Parathyroid adenoma (tissue), 2 donors: ENCODE results near the gene ARHGAP22.

Experiments
- H2AFZ ChIP-seq: fragments of 300-600 bp; sonication (generic); one replicate; pipeline ENCODE4 v1.7.0; 2017; ENCODE audit warnings: antibody characterized with exemption, mild to moderate bottlenecking
- H3K27ac ChIP-seq: fragments of 300-600 bp; sonication (generic); one replicate; pipeline ENCODE4 v1.7.0; 2017
- H3K27me3 ChIP-seq: fragments of 300-600 bp; sonication (generic); one replicate; pipeline ENCODE4 v1.7.0; 2017; ENCODE audit warnings: low read length; ENCODE audit not compliant: control insufficient read depth, insufficient read depth
- H3K36me3 ChIP-seq: fragments of 300-600 bp; sonication (generic); one replicate; pipeline ENCODE4 v1.7.0; 2017; ENCODE audit warnings: low read length; ENCODE audit not compliant: control insufficient read depth, insufficient read depth
- H3K4me1 ChIP-seq: fragments of 300-600 bp; sonication (generic); one replicate; pipeline ENCODE4 v1.7.0; 2017; ENCODE audit warnings: control low read depth
- H3K4me2 ChIP-seq: fragments of 300-600 bp; sonication (generic); one replicate; pipeline ENCODE4 v1.7.0; 2017; ENCODE audit warnings: low read length
- H3K4me3 ChIP-seq: fragments of 300-600 bp; sonication (generic); one replicate; pipeline ENCODE4 v1.7.0; 2017; ENCODE audit warnings: low read depth, low read length
- H3K79me2 ChIP-seq: fragments of 300-600 bp; sonication (generic); one replicate; pipeline ENCODE4 v1.7.0; 2017; ENCODE audit warnings: control low read depth
- H3K9ac ChIP-seq: fragments of 300-600 bp; sonication (generic); one replicate; pipeline ENCODE4 v1.7.0; 2017; ENCODE audit warnings: mild to moderate bottlenecking
- H3K9me3 ChIP-seq: fragments of 300-600 bp; sonication (generic); one replicate; pipeline ENCODE4 v1.7.0; 2017; ENCODE audit warnings: low read length; ENCODE audit not compliant: control insufficient read depth
- TF ChIP-seq, protein P1 (sequence below): fragments of 300-600 bp; sonication (generic); IDR thresholded peaks from one replicate; pipeline ENCODE4 v1.7.0; 2017; ENCODE audit warnings: antibody characterized with exemption, mild to moderate bottlenecking
- donor health status: primary hyperparathyroidism.

ARHGAP22 gene, protein sequence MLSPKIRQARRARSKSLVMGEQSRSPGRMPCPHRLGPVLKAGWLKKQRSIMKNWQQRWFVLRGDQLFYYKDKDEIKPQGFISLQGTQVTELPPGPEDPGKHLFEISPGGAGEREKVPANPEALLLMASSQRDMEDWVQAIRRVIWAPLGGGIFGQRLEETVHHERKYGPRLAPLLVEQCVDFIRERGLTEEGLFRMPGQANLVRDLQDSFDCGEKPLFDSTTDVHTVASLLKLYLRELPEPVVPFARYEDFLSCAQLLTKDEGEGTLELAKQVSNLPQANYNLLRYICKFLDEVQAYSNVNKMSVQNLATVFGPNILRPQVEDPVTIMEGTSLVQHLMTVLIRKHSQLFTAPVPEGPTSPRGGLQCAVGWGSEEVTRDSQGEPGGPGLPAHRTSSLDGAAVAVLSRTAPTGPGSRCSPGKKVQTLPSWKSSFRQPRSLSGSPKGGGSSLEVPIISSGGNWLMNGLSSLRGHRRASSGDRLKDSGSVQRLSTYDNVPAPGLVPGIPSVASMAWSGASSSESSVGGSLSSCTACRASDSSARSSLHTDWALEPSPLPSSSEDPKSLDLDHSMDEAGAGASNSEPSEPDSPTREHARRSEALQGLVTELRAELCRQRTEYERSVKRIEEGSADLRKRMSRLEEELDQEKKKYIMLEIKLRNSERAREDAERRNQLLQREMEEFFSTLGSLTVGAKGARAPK

GRCh38 chr10:48604991-48605508 lies at the start of gene ARHGAP22:
TSS of gene ARHGAP22 (minus strand) at chr10:48605073. CDS start at chr10:48604796, 277 bp downstream.
- H3K4me1 ChIP-seq, result no peaks in the 10 kb centered on the region
- H3K9me3 ChIP-seq, result no peaks in the 10 kb centered on the region
- no peaks in the 10 kb centered on the region for H3K36me3 ChIP-seq
- no peak within 1 kb of the TSS for H3K27ac ChIP-seq
- no peaks in the 10 kb centered on the region for H3K79me2 ChIP-seq
- H3K4me2 ChIP-seq, result peak within 1 kb of the TSS; percentile 43
- no peak within 1 kb of the TSS for H3K9ac ChIP-seq
- H2AFZ ChIP-seq, result peak within 1 kb of the TSS; percentile 81
- H3K27me3 ChIP-seq, result no peaks in the 10 kb centered on the region
- TF ChIP-seq, protein P1, sequence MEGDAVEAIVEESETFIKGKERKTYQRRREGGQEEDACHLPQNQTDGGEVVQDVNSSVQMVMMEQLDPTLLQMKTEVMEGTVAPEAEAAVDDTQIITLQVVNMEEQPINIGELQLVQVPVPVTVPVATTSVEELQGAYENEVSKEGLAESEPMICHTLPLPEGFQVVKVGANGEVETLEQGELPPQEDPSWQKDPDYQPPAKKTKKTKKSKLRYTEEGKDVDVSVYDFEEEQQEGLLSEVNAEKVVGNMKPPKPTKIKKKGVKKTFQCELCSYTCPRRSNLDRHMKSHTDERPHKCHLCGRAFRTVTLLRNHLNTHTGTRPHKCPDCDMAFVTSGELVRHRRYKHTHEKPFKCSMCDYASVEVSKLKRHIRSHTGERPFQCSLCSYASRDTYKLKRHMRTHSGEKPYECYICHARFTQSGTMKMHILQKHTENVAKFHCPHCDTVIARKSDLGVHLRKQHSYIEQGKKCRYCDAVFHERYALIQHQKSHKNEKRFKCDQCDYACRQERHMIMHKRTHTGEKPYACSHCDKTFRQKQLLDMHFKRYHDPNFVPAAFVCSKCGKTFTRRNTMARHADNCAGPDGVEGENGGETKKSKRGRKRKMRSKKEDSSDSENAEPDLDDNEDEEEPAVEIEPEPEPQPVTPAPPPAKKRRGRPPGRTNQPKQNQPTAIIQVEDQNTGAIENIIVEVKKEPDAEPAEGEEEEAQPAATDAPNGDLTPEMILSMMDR, result no peak
- no peak within 1 kb of the TSS for H3K4me3 ChIP-seq

GRCh38 chr10:48653944-48654698 lies 49.2 kb upstream of the ARHGAP22 start:
- Histone ChIP-seq H3K4me1 (peaks cover 9% of the 10 kb centered on the region), H3K4me2 (no peak overlapping the region), H3K27me3 (no peaks in the 10 kb centered on the region), H3K9me3 (no peaks in the 10 kb centered on the region), H3K27ac (no peak overlapping the region), H3K9ac (no peak overlapping the region), H3K36me3 (no peaks in the 10 kb centered on the region), H3K4me3 (no peak overlapping the region), H3K79me2 (no peaks in the 10 kb centered on the region), H2AFZ (no peak overlapping the region)
- TF ChIP-seq, protein P1, result no peak

GRCh38 chr10:48653347-48653746 lies 48.5 kb upstream of the ARHGAP22 start:
- Histone ChIP-seq H3K4me1 (peaks cover 9% of the 10 kb centered on the region), H3K9ac (no peak overlapping the region), H3K36me3 (no peaks in the 10 kb centered on the region), H3K4me2 (no peak overlapping the region), H3K27ac (no peak overlapping the region), H3K27me3 (no peaks in the 10 kb centered on the region), H2AFZ (no peak overlapping the region), H3K4me3 (no peak overlapping the region), H3K9me3 (no peaks in the 10 kb centered on the region), H3K79me2 (no peaks in the 10 kb centered on the region)
- TF ChIP-seq, protein P1, result no peak

GRCh38 chr10:48652344-48652743 lies 47.5 kb upstream of the ARHGAP22 start:
- Histone ChIP-seq H3K9me3 (no peaks in the 10 kb centered on the region), H2AFZ (no peak overlapping the region), H3K36me3 (no peaks in the 10 kb centered on the region), H3K4me3 (no peak overlapping the region), H3K4me1 (peaks cover 9% of the 10 kb centered on the region), H3K9ac (no peak overlapping the region), H3K79me2 (no peaks in the 10 kb centered on the region), H3K27me3 (no peaks in the 10 kb centered on the region), H3K27ac (no peak overlapping the region), H3K4me2 (no peak overlapping the region)
- TF ChIP-seq, protein P1, result no peak
